ES-I3 (cell line): ENCODE measurements around the gene SUCO.

Experiments
- H3K36me3 ChIP-seq: 2 replicates; pipeline ENCODE4 v1.6.1; 2013; ENCODE audit warnings: mild to moderate bottlenecking, low read length, control low read depth, moderate library complexity; ENCODE audit not compliant: insufficient read depth
- H3K4me1 ChIP-seq: 2 replicates; pipeline ENCODE4 v1.6.1; 2013; ENCODE audit warnings: mild to moderate bottlenecking, control low read depth, low read length; ENCODE audit not compliant: insufficient read depth
- H3K9ac ChIP-seq: 2 replicates; pipeline ENCODE4 v1.6.1; 2013; ENCODE audit warnings: low read depth, mild to moderate bottlenecking, low read length, moderate library complexity
- H3K9me3 ChIP-seq: 2 replicates; pipeline ENCODE4 v1.6.1; 2013; ENCODE audit warnings: mild to moderate bottlenecking, low read length, moderate library complexity; ENCODE audit not compliant: control insufficient read depth, insufficient read depth

SUCO gene

GRCh38 chr1:172532183-172532699, 709 bp upstream of the SUCO start:
- Histone ChIP-seq H3K36me3 (no peaks in the 10 kb centered on the region), H3K9ac (peak overlapping the region; percentile 80), H3K4me1 (peaks cover 24% of the 10 kb centered on the region; the same call in 1 of the 2 replicates), H3K9me3 (no peaks in the 10 kb centered on the region)

GRCh38 chr1:172533513-172534151, 682 bp downstream of the SUCO start:
- Histone ChIP-seq H3K4me1 (peaks cover 30% of the 10 kb centered on the region; the same call in 1 of the 2 replicates), H3K9ac (peak overlapping the region; percentile 80), H3K9me3 (no peaks in the 10 kb centered on the region), H3K36me3 (no peaks in the 10 kb centered on the region)

DNA sequence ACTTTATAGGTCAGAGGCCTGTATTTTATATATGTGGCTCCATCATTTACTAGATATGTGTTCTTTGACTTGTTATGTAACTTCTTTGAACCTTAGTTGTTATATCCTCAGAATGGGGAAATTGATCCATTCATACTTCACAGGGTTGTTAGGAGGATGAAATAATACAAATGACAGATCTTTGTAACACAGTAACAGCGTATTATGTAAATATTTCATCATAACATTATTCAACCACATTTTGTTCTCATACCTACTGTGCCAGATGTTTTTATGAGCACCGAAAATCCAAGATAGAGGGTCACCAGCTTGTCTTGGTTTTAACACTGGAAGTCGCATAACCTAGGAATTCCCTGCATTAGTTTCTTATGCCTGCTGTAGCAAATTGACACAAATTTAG, 3.3 kb downstream of the SUCO start:
- H3K9ac ChIP-seq, result no peak overlapping the region
- H3K36me3 ChIP-seq, result no peaks in the 10 kb centered on the region
- no peaks in the 10 kb centered on the region for H3K9me3 ChIP-seq
- peaks cover 49% of the 10 kb centered on the region for H3K4me1 ChIP-seq

GRCh38 chr1:172537366-172537765, 4.4 kb downstream of the SUCO start:
- Histone ChIP-seq H3K36me3 (no peaks in the 10 kb centered on the region), H3K4me1 (peaks cover 52% of the 10 kb centered on the region), H3K9me3 (no peaks in the 10 kb centered on the region), H3K9ac (peak overlapping the region; percentile 38)

GRCh38 chr1:172537827-172538391, 5.0 kb downstream of the SUCO start:
- H3K4me1 ChIP-seq, result peaks cover 52% of the 10 kb centered on the region
- H3K36me3 ChIP-seq, result no peaks in the 10 kb centered on the region
- H3K9me3 ChIP-seq, result no peaks in the 10 kb centered on the region
- H3K9ac ChIP-seq, result peak overlapping the region; percentile 38

DNA sequence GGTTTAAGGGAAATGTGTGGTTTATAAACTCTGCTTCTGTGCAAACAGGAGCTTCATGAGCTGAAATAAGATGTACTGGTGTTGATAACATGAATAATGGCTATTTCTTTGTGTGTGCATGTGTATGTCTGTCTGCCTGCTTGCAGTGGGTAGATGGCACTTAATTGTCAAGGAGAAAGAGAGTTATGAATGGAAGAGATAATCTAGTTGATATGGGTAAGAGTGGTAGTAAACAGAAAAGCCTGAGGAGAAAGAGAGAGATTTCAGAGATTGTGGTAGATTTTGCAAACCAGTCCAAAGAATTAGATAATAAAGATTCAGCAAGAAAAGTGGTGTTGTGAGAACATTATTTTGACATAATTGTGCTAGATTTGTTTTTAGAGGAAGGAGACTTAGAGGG, 7.7 kb downstream of the SUCO start:
- Histone ChIP-seq H3K9me3 (no peaks in the 10 kb centered on the region), H3K9ac (no peak overlapping the region), H3K4me1 (peaks cover 63% of the 10 kb centered on the region)

DNA sequence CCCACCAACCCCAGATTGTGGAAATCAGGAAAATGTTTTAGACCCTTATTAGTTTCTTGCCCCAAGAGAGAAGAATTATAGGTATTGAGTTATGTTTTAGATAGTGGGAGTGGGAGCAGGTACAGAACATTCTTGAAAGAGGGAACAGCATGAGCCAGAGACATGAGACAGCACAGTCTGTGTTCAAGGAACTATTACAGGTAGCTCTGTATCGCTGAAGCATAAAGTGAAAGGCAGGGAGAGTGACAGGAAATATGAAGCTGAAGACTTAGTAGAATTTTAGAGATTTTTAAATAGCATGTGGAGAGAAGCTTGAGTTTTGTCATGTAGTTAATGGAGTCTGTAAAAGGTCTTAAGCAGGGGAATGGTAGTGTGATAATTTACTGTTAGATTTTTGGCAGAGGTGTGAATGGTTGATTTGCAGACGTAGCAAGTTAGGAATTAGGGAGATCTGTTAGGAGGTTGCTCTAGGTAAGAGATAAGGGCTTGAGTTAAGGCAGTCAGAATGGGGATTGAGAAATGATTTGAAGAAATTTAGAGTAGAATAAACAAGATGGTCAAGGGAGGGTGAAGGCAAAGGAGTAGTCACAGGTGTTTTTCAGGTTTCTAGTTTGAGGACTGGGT, 11.6 kb downstream of the SUCO start:
- Histone ChIP-seq H3K36me3 (no peaks in the 10 kb centered on the region; the same call in 1 of the 2 replicates), H3K9ac (no peak overlapping the region), H3K9me3 (no peaks in the 10 kb centered on the region), H3K4me1 (peaks cover 50% of the 10 kb centered on the region)

More for the DNA sequence above, 7.7 kb downstream of the SUCO start:
- H3K36me3 ChIP-seq, result no peaks in the 10 kb centered on the region

DNA sequence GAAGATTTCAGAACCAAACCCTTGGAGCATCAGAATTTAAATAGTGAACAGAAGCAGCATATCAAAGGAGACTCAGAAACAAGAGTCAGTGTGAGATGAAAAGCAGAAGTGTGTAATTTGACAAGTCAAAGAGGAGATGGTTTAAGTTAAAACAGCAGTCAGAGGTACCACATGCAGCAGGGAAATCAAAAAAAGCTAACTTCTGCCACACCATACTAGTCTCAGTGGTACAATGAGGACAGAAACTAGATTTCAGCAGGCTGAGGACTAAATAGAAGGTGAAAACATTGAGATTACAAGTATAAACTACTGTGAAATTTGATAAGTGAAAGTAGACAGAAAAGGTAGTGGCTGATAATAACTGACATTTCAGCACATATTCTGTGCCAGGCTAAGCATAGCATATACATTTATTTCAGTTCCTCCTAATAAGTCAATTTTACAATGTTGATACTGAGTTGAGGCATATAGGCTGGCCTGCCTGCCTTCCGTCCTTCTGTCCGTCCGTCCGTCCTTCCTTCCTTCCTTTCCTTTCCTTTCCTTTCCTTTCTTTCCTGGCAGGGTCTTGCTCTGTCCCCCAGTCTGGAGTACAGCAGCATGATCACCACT, 12.6 kb downstream of the SUCO start:
- Histone ChIP-seq H3K9ac (no peak overlapping the region), H3K36me3 (no peaks in the 10 kb centered on the region; the same call in 1 of the 2 replicates), H3K9me3 (no peaks in the 10 kb centered on the region), H3K4me1 (peaks cover 48% of the 10 kb centered on the region; the same call in 1 of the 2 replicates)

- Histone ChIP-seq H3K9ac (no peak overlapping the region), H3K9me3 (no peaks in the 10 kb centered on the region), H3K36me3 (no peaks in the 10 kb centered on the region; the same call in 1 of the 2 replicates), H3K4me1 (peaks cover 38% of the 10 kb centered on the region; the same call in 1 of the 2 replicates)
These were observed 14.1 kb downstream of the SUCO start for GRCh38 chr1:172547071-172547470.

DNA sequence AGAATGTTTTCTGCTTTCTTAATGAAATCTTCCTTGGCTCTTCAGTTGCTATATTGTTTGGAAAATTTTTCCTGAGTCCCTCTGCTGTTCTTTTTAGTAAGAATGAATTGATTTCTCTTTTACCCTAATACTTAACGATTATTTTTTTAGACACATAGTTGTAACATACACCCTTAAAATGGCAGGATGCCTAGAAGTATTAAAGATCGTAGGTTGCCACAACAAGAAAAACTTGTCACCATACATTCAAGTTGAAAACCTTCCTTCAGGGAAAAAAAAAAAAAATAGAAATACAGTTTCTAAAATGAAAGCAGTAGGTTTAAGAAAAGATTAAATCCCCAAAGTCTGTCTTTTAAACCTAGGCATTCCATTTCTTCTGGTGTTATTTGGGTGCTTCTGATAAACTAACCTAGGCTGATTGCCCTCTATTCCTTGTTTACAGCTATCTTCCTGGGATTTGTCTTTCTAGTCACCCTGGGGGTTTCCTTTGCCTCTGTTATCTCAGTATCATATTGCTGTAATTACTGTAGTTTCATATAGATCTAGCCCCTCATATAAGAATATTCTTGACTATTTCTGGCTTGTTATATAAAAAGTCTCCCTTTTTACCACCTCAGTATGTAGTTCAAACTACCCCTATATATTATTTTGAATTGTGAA, 16.8 kb downstream of the SUCO start:
- H3K9ac ChIP-seq, result no peak overlapping the region
- H3K36me3 ChIP-seq, result no peaks in the 10 kb centered on the region; the same call in 1 of the 2 replicates
- H3K4me1 ChIP-seq, result peaks cover 24% of the 10 kb centered on the region; the same call in 1 of the 2 replicates
- H3K9me3 ChIP-seq, result no peaks in the 10 kb centered on the region

GRCh38 chr1:172551279-172551678, 18.3 kb downstream of the SUCO start:
- Histone ChIP-seq H3K4me1 (peaks cover 22% of the 10 kb centered on the region; the same call in 1 of the 2 replicates), H3K9ac (no peak overlapping the region), H3K9me3 (no peaks in the 10 kb centered on the region), H3K36me3 (no peaks in the 10 kb centered on the region; the same call in 1 of the 2 replicates)

- Histone ChIP-seq H3K36me3 (peaks cover 6% of the 10 kb centered on the region), H3K4me1 (peaks cover 3% of the 10 kb centered on the region; the same call in 1 of the 2 replicates), H3K9me3 (no peaks in the 10 kb centered on the region), H3K9ac (no peak overlapping the region)
These were observed 22.0 kb downstream of the SUCO start for GRCh38 chr1:172554915-172555314.

- H3K9ac ChIP-seq, result no peak overlapping the region
- peaks cover 8% of the 10 kb centered on the region for H3K36me3 ChIP-seq
- no peaks in the 10 kb centered on the region for H3K4me1 ChIP-seq
These were observed 23.5 kb downstream of the SUCO start for GRCh38 chr1:172556461-172556860.

GRCh38 chr1:172557270-172557669, 24.3 kb downstream of the SUCO start:
- Histone ChIP-seq H3K9ac (no peak overlapping the region), H3K36me3 (peaks cover 12% of the 10 kb centered on the region), H3K9me3 (no peaks in the 10 kb centered on the region), H3K4me1 (no peaks in the 10 kb centered on the region)

More at GRCh38 chr1:172556461-172556860, 23.5 kb downstream of the SUCO start:
- no peaks in the 10 kb centered on the region for H3K9me3 ChIP-seq
